ENCODE data around the gene KLF11.

GRCh38 chr2:10016802-10017258 is 26.5 kb upstream of the KLF11 start:
- TF ChIP-seq CTCF (IDR thresholded peaks at IDR 0.05) (no peak), EP300 (IDR thresholded peaks at IDR 0.05) (no peak), POLR2A (IDR thresholded peaks at IDR 0.05) (no peak)

All from stomach (tissue), 4 donors.